NCI-H2171 treated with DMSO at 0.1 percent for 48 hours (cell line): ENCODE measurements around the gene GNA12.

Experiments
- DNase-seq: peaks from one replicate; lab custom pipeline; 2025; lab: John Stamatoyannopoulos, UW

GNA12 gene

GRCh38 chr7:2777898-2778535 is 66.1 kb downstream of the GNA12 start:
- DNase-seq = no peak

- no peak for DNase-seq
Measured at GRCh38 chr7:2776401-2776800, 67.7 kb downstream of the GNA12 start.

GRCh38 chr7:2775785-2776184 is 68.3 kb downstream of the GNA12 start:
- no peak for DNase-seq

GRCh38 chr7:2775376-2775775 is 68.7 kb downstream of the GNA12 start:
- DNase-seq = no peak

GRCh38 chr7:2774935-2775334 is 69.2 kb downstream of the GNA12 start:
- no peak for DNase-seq

- DNase-seq = no peak
Measured at GRCh38 chr7:2774280-2774679, 69.8 kb downstream of the GNA12 start.

GRCh38 chr7:2773608-2774007 is 70.5 kb downstream of the GNA12 start:
- DNase-seq = no peak

- DNase-seq = peak; percentile 76
Measured at GRCh38 chr7:2771274-2771731, 72.8 kb downstream of the GNA12 start.

- no peak for DNase-seq
Measured at GRCh38 chr7:2764621-2765020, 79.5 kb downstream of the GNA12 start.

- DNase-seq = no peak
Measured at GRCh38 chr7:2763597-2763996, 80.5 kb downstream of the GNA12 start.

- no peak for DNase-seq
Measured at GRCh38 chr7:2761801-2762497, 82.2 kb downstream of the GNA12 start.

GRCh38 chr7:2761131-2761624 is 82.9 kb downstream of the GNA12 start:
- no peak for DNase-seq

- DNase-seq = peak; percentile 8
Measured at GRCh38 chr7:2760098-2760889, 83.8 kb downstream of the GNA12 start.

- no peak for DNase-seq
Measured at GRCh38 chr7:2759736-2760097, 84.4 kb downstream of the GNA12 start.

- no peak for DNase-seq
Measured at GRCh38 chr7:2758673-2759616, 85.2 kb downstream of the GNA12 start.

- DNase-seq = peak; percentile 44
Measured at GRCh38 chr7:2757904-2758672, 86.0 kb downstream of the GNA12 start.

GRCh38 chr7:2757361-2757903 is 86.7 kb downstream of the GNA12 start:
- DNase-seq = peak; percentile 44

- DNase-seq = no peak
Measured at GRCh38 chr7:2755531-2755930, 88.6 kb downstream of the GNA12 start.

- DNase-seq = no peak
Measured at GRCh38 chr7:2754912-2755311, 89.2 kb downstream of the GNA12 start.

- DNase-seq = no peak
Measured at GRCh38 chr7:2754086-2754485, 90.0 kb downstream of the GNA12 start.

GRCh38 chr7:2753148-2753547 is 91.0 kb downstream of the GNA12 start:
- no peak for DNase-seq
